ENCODE data around the gene NUP205.

Gene NUP205

DNA sequence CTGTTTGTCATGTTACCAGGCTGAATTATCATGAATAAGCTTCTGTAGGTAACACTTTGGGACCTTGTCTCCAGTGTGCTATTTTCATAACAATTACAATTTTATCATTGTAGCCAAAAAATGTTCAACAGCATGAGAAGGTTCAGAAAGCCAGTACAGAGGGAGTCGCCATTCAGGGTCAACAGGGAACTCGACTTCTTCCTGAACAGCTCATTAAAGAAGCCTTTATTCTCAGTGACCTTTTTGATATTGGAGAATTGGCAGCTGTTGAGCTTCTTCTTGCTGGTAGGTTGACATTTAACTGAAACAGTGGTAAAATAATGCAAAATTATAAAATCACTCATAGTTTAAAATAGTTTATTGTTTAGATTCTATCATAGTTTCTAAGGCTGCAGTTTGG is 15.8 kb downstream of the NUP205 start:
- DNase-seq, result no peak
- TF ChIP-seq GATA1 (IDR thresholded peaks at IDR 0.05; ENCODE audit: low read depth, low read length), result no peak
- TF ChIP-seq POLR2A (IDR thresholded peaks at IDR 0.05; ENCODE audit: low read length), result no peak

DNA sequence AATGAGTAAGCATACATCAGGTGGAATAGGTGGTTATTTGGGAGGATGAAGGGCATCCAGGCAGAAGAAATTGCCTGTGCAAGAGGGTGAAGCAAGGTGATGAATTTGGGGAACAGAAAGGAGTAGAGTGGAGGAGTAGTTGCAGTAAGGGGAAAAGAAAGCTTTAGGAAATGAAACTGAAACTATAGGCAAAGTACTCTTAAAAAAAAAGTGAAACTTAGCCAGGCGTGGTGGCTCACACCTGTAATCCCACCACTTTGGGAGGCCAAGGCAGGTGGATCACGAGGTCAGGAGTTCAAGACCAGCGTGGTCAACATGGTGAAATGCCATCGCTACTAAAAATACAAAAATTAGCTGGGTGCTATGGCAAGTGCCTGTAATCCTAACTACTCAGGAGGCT is 17.6 kb downstream of the NUP205 start:
- DNase-seq, result no peak
- TF ChIP-seq GATA1 (IDR thresholded peaks at IDR 0.05; ENCODE audit: low read depth, low read length) (no peak), POLR2A (IDR thresholded peaks at IDR 0.05; ENCODE audit: low read length) (no peak)

DNA sequence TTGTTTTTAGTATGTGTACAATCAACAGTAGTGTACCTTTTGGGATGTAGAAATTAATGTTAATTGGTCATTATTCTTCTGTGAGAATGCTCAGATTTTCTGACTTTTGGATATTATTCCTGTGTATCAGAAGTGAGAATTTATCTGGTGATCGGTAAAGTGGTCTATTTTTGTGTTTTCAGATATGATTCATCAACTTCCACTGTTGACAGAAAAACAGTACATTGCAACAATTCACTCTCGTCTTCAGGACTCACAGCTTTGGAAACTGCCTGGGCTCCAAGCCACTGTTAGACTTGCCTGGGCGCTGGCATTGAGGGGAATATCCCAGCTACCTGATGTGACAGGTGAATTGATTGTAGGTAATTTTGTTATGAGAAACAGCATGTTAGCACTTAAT is 20.9 kb downstream of the NUP205 start:
- TF ChIP-seq POLR2A (IDR thresholded peaks at IDR 0.05; ENCODE audit: low read length), result no peak
- no peak for TF ChIP-seq GATA1 (IDR thresholded peaks at IDR 0.05; ENCODE audit: low read depth, low read length)
- DNase-seq, result no peak

DNA sequence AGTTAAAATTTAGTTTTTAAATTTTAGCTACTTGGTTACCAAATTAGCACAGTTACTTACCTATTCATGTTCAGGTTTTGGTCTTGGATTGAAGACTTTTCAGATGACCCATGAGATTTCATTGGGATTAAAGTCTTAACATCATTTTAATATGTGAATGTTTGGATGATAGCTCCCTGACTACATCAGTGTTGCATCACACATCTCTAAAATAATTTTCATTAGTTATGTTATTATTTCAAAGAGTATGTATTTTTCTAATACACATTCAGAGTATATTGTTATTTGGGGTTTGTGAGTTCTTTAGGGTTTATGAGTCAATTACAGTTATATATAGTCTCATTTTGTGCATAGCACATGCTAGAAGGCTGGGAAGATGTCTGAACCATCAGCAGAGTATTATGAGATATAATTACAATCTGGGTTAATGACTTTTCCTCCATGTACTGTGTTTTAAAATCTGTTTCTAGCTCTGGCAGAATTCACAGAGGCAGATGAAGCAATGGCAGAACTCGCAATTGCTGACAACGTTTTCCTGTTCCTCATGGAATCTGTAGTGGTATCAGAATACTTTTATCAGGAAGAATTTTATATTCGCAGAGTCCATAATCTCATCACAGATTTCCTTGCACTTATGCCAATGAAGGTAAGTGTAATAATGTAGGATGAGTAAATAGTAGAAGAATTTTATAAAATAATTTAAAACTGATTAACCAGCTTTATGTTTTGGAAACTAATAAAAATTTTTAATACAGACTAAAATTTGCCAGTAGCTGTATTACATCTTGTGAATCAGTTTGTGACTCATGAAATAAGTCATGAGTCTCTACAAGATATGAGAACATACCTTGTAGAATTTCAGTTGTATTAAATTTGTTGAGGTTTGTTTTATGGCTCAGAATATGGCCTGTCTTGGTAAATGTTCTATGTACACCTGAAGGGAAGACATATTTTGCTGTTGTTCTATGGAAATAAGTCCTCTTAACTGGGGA is 26.9 kb downstream of the NUP205 start:
- no peak for DNase-seq
- no peak for TF ChIP-seq GATA1 (IDR thresholded peaks at IDR 0.05; ENCODE audit: low read depth, low read length)
- no peak for TF ChIP-seq POLR2A (IDR thresholded peaks at IDR 0.05; ENCODE audit: low read length)

DNA sequence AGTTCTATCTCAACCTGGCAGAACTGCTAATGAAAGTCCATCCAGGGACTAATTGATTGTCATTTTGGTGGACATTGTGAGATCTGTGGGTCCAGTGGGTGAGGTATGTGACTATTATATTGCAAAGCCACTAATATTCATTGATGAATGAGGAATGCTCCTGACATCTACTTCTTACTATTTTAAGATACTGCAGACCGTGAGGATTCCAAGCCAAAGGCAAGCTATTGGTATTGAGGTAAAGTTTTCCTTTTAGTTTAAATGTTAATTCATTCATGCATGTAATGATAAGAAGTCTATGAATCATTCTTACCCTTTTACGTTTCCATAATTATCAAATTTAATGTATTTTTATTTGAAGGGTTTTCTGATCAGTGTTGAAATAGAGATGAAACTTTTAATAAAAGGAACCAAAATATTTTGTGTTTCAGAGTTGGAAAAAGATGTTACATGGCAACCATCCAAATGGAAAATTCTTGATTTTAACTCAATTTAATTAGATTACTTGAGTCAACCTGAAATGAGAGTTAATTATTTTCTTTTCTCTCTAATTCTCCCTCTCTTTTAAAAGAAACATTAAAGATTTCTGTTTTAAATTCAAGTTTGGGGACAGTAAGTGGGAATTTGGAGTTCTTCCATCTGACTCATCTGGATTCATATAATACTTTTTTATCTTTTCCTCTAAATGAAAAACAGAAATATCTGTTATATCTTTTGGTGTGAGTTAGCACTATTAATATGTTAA is 39.6 kb downstream of the NUP205 start:
- TF ChIP-seq POLR2A (IDR thresholded peaks at IDR 0.05; ENCODE audit: low read length) (no peak), GATA1 (IDR thresholded peaks at IDR 0.05; ENCODE audit: low read depth, low read length) (no peak)
- DNase-seq, result no peak

DNA sequence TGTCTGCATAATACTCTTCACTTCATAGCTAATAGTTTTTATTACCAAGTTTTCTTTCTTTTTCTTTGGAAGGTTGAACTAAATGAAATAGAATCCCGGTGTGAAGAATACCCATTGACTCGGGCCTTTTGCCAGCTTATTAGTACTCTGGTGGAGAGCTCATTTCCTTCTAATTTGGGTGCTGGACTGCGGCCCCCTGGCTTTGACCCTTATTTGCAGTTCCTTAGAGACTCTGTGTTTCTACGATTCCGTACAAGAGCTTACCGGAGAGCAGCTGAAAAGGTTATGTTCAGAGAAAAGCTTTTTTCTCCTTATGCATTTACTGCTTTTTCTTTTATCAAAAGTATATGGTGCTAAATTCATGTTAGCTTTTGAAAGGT is 40.2 kb downstream of the NUP205 start:
- DNase-seq, result no peak
- TF ChIP-seq POLR2A (IDR thresholded peaks at IDR 0.05; ENCODE audit: low read length) (no peak), GATA1 (IDR thresholded peaks at IDR 0.05; ENCODE audit: low read depth, low read length) (no peak)

DNA sequence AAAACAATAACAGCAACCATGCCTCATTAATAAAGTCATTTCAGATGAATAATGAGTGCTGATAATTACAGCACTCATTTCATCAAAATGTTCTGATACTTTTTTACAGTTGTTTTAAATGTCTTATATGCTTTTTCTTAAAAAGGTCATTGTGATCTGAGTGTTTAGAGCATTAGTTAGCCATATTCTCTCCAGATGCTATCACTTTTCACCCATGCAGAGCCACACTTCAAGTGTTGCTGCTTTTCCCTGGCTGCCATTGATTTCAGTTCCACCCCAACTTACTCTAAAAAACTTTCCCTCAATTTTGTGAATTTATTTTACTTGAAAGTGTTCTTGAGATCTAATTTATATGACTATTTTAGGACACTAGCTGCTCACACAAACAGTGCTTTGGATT is 41.8 kb downstream of the NUP205 start:
- TF ChIP-seq POLR2A (IDR thresholded peaks at IDR 0.05; ENCODE audit: low read length) (no peak), GATA1 (IDR thresholded peaks at IDR 0.05; ENCODE audit: low read depth, low read length) (no peak)
- DNase-seq, result no peak

DNA sequence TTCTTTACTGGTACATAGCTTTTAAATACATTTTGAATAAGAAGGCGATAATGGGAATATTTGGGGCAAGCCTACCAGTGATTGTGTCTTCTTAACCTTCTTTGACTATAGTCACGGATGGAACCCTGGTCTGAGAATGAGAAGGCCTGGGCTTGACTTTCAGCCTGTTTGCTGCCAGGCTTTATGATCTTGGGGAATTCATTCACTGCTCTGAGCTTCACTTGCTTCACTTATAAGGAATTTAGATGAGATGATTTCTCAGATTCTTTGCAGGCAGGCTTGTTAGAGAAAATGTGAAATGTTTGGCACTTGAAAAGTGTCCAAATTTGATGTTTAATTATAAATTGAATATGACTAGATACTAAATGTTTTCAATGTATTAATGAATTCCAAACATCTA is 42.5 kb downstream of the NUP205 start:
- no peak for TF ChIP-seq POLR2A (IDR thresholded peaks at IDR 0.05; ENCODE audit: low read length)
- no peak for DNase-seq

DNA sequence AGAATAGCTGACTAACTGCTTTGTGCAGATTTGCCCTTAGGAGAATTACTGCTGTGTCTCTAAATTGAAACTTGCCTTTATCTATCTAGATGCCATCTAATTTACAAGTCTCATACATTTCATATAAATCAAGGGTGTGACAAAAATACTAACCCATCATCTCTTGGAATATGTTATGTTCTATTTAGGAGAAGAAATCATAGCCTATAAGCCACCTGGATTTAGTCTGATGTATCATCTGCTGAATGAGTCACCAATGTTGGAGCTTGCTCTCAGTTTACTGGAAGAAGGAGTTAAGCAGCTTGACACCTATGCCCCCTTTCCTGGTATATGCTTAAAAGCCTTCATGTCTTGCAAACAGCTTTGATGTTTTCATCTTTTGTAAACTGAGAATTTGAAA is 43.5 kb downstream of the NUP205 start:
- TF ChIP-seq POLR2A (IDR thresholded peaks at IDR 0.05; ENCODE audit: low read length) (no peak), GATA1 (IDR thresholded peaks at IDR 0.05; ENCODE audit: low read depth, low read length) (no peak)
- no peak for DNase-seq

DNA sequence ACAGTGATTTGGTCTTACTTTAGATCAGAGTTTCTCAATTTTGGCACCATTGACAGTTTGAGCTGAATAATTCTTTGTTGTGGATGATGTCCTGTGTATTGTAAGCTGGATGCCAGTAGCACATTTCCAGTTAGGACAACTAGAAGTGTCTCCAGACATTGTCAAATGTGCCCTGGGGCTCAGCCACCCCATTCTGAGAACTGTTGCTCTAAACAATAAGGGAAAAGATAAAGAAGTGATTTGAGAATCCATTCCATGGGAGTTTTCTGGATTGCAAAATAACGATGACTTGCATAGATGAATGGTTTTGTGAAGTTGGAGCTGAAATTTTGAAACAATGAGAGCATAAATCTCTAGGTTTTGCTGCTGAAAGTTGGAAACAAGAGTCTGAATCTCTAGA is 44.6 kb downstream of the NUP205 start:
- TF ChIP-seq GATA1 (IDR thresholded peaks at IDR 0.05; ENCODE audit: low read depth, low read length), result no peak
- no peak for TF ChIP-seq POLR2A (IDR thresholded peaks at IDR 0.05; ENCODE audit: low read length)
- no peak for DNase-seq

DNA sequence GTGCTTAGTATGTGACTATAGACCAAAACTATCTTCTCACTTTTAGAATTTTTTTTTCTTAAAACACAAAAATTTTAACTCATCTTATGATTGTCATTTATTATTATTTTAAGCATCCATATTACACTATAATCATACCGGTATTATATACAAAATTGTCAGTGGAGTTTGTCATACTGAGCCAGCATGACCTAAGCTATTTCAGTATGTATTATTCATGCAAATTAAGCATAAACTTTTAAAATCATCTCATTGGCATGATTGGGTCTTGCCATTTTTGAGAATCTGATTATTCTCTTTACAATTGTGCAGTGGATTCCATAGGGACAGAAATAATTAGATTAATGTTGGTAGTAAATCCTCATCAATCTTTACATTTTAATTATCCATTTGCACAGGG is 58.4 kb downstream of the NUP205 start:
- DNase-seq, result no peak
- TF ChIP-seq GATA1 (IDR thresholded peaks at IDR 0.05; ENCODE audit: low read depth, low read length) (no peak), POLR2A (IDR thresholded peaks at IDR 0.05; ENCODE audit: low read length) (no peak)

DNA sequence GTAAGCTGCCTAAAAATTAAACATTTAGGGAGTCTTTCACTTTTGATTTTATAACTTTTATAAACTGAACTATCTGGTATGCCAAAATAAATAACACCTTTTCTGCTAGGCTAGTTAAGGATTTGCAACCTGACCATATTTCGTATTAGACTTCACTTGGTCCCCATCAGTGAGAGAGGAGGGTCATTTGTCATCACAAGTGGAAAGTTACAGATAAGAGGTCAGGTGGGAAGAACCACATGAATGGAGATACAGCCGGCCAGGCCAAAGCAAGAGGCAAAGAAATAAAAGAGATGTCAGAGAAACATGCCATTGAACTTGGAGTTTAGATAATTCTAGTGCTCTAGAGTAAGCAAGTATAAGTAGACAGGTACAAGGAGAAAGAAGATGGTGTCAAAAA is 60.1 kb downstream of the NUP205 start:
- peak in 1 of 2 experiments; percentile 2 for DNase-seq
- TF ChIP-seq POLR2A (IDR thresholded peaks at IDR 0.05; ENCODE audit: low read length) (no peak), GATA1 (IDR thresholded peaks at IDR 0.05; ENCODE audit: low read depth, low read length) (no peak)

DNA sequence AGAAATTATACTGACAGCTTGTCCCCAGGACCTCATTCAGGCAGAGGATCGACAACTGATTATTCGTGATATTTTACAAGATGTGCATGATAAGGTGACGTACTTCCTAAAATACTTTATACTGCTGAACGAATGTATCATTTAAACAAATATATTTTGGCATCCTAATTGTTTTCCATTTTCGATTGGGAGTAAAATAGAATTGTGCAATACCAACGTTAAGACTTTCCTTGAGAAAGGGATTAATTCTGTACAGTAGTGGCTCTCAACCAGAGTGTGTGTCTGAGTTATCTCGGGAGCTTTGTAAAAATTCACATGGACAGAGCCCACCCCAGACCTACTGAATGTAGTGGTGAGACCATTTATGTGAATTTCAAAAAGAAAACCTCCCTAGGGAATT is 60.8 kb downstream of the NUP205 start:
- no peak for DNase-seq
- TF ChIP-seq POLR2A (IDR thresholded peaks at IDR 0.05; ENCODE audit: low read length), result no peak
- no peak for TF ChIP-seq GATA1 (IDR thresholded peaks at IDR 0.05; ENCODE audit: low read depth, low read length)

DNA sequence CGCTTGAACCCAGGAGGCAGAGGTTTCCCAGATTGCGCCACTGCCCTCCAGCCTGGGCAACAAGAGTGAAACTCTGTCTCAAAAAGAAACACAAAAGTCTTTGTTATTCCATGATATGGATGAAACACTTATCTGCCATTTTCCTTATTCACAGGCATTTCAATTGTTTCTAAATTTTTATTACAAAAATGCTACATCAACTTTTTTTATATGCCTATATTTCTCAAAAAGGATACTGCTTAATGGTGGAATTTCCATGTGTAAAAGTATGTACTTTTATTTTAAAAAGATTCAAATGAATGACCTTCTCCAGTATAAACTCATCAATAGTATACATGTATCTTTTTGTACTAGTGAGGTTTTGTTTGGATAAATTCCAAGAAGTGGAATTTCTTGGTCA is 62.7 kb downstream of the NUP205 start:
- no peak for TF ChIP-seq GATA1 (IDR thresholded peaks at IDR 0.05; ENCODE audit: low read depth, low read length)
- TF ChIP-seq POLR2A (IDR thresholded peaks at IDR 0.05; ENCODE audit: low read length), result no peak
- DNase-seq, result no peak

All from erythroblast (primary cell).